GM19035 (cell line): Measurements from ENCODE around the gene ASRGL1.
"Not testable (repeated sequence)": the region's sequence is repeated elsewhere in the genome, so short reads cannot be mapped to it uniquely, and the experiment has no call there.

Experiments used
- ATAC-seq: cut with Tn5 transposase; IDR thresholded peaks from one replicate; pipeline ENCODE4 v1.9.1; 2021; ENCODE audit not compliant: unreplicated experiment

The ASRGL1 gene

GRCh38 chr11:62352355-62353336 is 15.4 kb downstream of the ASRGL1 start:
- ATAC-seq, result no peak

- no peak for ATAC-seq
Measured at GRCh38 chr11:62353841-62354240, 16.6 kb downstream of the ASRGL1 start.

- ATAC-seq, result no peak
Measured at GRCh38 chr11:62358273-62358672, 21.0 kb downstream of the ASRGL1 start.

- ATAC-seq, result no peak
Measured at GRCh38 chr11:62359475-62359874, 22.2 kb downstream of the ASRGL1 start.

- no peak for ATAC-seq
Measured at GRCh38 chr11:62360685-62361084, 23.4 kb downstream of the ASRGL1 start.

GRCh38 chr11:62368861-62369477 is 31.7 kb downstream of the ASRGL1 start:
- ATAC-seq, result not testable (repeated sequence)

- ATAC-seq, result no peak
Measured at GRCh38 chr11:62370743-62371440, 33.6 kb downstream of the ASRGL1 start.

- no peak for ATAC-seq
Measured at GRCh38 chr11:62372871-62373270, 35.6 kb downstream of the ASRGL1 start.

- ATAC-seq, result no peak
Measured at GRCh38 chr11:62373464-62374119, 36.3 kb downstream of the ASRGL1 start.

GRCh38 chr11:62374801-62375200 is 37.6 kb downstream of the ASRGL1 start:
- no peak for ATAC-seq

GRCh38 chr11:62378459-62379063 is 41.3 kb downstream of the ASRGL1 start:
- ATAC-seq, result not testable (repeated sequence)

- not testable (repeated sequence) for ATAC-seq
Measured at GRCh38 chr11:62379586-62379985, 42.3 kb downstream of the ASRGL1 start.

GRCh38 chr11:62380821-62381245 is 43.6 kb downstream of the ASRGL1 start:
- ATAC-seq, result not testable (repeated sequence)

GRCh38 chr11:62383822-62384221 is 46.6 kb downstream of the ASRGL1 start:
- ATAC-seq, result no peak

GRCh38 chr11:62386083-62386482 is 48.8 kb downstream of the ASRGL1 start:
- not testable (repeated sequence) for ATAC-seq

- ATAC-seq, result no peak
Measured at GRCh38 chr11:62387381-62387780, 50.1 kb downstream of the ASRGL1 start.

- no peak for ATAC-seq
Measured at GRCh38 chr11:62388999-62389398, 51.8 kb downstream of the ASRGL1 start.

GRCh38 chr11:62390237-62390636 is 53.0 kb downstream of the ASRGL1 start:
- ATAC-seq, result no peak

GRCh38 chr11:62390722-62391121 is 53.5 kb downstream of the ASRGL1 start:
- ATAC-seq, result no peak

- no peak for ATAC-seq
Measured at GRCh38 chr11:62391642-62392425, 54.6 kb downstream of the ASRGL1 start.
